Measurements from ENCODE around the gene KCNQ1.

KCNQ1 gene

DNA sequence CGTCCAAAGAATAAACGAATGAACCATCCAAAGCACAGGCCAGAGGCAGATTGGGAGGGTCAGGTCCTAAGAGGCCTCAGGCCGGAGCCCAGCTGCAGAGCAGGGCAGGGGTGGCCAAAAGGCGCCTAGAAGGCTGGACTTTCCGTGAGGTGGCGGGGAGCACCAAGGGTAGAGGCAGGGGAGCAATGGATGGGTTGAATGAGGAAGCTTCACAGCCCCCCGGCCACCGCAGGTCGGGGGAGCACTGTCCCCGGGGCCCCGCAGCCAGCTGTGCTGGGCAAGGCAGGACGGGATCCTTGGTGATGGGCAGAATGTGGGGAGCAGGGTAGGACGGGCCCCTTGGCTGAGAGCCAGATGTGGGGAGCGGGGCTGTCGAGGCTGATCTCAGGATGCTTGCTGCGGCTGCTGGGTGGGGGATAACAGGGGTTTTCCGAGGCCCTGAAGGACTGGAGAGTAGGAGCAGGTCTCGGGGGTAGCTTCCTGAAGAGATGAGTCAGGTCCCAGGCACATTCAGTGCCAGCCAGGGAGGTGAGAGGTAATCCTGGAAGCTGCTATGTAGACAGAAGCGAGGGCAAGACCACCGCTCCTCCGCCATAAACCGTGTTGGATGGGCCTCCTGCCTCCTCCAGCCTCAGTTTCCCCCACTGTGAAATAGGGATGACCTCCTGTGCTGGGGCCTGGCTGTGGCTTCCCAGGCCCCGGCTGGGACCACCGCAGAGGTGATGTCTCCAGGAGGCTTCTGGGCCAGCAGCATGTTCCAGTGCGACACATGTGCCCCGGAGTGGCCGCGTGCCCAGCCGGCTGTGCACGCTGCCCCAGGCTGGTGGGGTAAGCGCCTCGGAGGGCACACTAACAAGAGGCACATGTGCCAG lies 289.6 kb downstream of the KCNQ1 start:
- Histone ChIP-seq H3K27me3 (ENCODE audit: insufficient read depth, poor library complexity, severe bottlenecking) (no peaks in the 10 kb centered on the region), H3K4me3 (ENCODE audit: severe bottlenecking) (no peak overlapping the region), H3K4me1 (ENCODE audit: insufficient read depth, poor library complexity, severe bottlenecking) (no peaks in the 10 kb centered on the region), H3K36me3 (ENCODE audit: low read depth) (no peaks in the 10 kb centered on the region), H3K27ac (ENCODE audit: poor library complexity, severe bottlenecking) (no peak overlapping the region), H3K9me3 (ENCODE audit: severe bottlenecking) (no peaks in the 10 kb centered on the region)
- no peak for DNase-seq (ENCODE audit: low spot score)
- ATAC-seq (ENCODE audit: low read depth), result no peak
- TF ChIP-seq, protein P1, sequence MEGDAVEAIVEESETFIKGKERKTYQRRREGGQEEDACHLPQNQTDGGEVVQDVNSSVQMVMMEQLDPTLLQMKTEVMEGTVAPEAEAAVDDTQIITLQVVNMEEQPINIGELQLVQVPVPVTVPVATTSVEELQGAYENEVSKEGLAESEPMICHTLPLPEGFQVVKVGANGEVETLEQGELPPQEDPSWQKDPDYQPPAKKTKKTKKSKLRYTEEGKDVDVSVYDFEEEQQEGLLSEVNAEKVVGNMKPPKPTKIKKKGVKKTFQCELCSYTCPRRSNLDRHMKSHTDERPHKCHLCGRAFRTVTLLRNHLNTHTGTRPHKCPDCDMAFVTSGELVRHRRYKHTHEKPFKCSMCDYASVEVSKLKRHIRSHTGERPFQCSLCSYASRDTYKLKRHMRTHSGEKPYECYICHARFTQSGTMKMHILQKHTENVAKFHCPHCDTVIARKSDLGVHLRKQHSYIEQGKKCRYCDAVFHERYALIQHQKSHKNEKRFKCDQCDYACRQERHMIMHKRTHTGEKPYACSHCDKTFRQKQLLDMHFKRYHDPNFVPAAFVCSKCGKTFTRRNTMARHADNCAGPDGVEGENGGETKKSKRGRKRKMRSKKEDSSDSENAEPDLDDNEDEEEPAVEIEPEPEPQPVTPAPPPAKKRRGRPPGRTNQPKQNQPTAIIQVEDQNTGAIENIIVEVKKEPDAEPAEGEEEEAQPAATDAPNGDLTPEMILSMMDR (IDR thresholded peaks at IDR 0.05; ENCODE audit: poor library complexity, severe bottlenecking), result no peak

DNA sequence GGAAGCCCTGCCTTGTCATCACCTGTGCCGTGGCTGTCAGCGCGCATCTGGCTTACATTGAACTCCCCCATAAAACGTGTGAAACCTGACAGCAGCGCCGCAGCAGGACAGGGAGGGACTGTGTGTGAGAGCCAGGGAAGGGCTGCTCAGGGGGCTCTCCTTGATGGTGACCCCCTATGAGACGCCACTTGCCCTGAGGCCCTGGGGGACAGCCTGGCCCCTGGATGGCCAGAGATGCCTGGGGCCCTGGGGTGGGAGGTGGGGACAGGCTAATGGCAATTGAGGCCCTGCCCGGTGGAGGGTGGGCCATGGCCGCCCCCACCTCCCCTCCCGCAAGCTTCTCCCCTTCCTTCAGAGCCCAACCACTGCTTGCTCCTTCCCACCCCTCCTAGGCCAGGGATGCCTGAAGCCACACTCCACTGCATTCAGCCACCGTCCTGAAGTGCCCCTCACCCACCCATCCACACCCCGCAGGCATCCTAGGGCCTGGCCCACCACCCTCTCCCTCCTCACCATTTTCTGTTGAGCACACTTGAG lies 290.3 kb downstream of the KCNQ1 start:
- TF ChIP-seq, protein P1 (IDR thresholded peaks at IDR 0.05; ENCODE audit: poor library complexity, severe bottlenecking), result no peak

DNA sequence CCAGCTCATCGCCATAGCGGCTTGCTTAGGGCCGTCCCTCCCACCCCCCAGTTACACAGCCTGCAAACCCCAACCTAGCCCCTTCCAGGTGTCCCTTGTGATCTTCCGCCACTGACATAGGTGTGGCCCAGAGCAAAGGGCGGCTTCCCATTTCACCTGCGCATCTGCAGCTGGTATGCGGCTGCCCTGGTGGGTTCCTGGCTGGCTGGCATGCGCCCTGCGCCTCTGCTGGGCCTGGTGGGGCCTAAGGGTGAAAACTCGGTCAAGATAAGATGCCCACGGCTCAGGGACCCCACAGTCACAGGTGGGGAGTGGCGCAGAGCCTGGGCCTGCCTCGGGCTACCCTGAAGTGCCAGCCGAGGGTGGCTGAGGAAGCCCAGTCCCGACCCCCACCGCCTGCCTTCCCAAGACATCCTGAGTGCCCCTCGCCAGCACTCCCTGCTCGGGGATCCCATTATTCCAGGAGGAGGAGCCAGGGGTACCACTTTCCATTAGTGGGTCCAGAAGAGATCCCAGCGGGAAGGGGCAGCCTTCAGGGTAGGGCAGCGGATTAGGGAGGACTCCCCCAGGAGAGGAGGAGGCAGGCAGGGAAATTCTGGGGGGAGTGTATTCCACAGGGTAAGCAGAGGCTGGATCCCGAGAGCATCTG lies 291.9 kb downstream of the KCNQ1 start:
- H3K4me1 ChIP-seq (ENCODE audit: insufficient read depth, poor library complexity, severe bottlenecking), result peaks cover 1% of the 10 kb centered on the region
- no peaks in the 10 kb centered on the region for H3K27me3 ChIP-seq (ENCODE audit: insufficient read depth, poor library complexity, severe bottlenecking)
- no peak for ATAC-seq (ENCODE audit: low read depth)
- no peak overlapping the region for H3K27ac ChIP-seq (ENCODE audit: poor library complexity, severe bottlenecking)
- TF ChIP-seq, protein P1 (IDR thresholded peaks at IDR 0.05; ENCODE audit: poor library complexity, severe bottlenecking), result no peak
- DNase-seq (ENCODE audit: low spot score), result no peak
- H3K4me3 ChIP-seq (ENCODE audit: severe bottlenecking), result no peak overlapping the region
- H3K36me3 ChIP-seq (ENCODE audit: low read depth), result no peaks in the 10 kb centered on the region
- no peaks in the 10 kb centered on the region for H3K9me3 ChIP-seq (ENCODE audit: severe bottlenecking)

More for the DNA sequence above, 290.3 kb downstream of the KCNQ1 start:
- Histone ChIP-seq H3K27me3 (ENCODE audit: insufficient read depth, poor library complexity, severe bottlenecking) (no peaks in the 10 kb centered on the region), H3K4me1 (ENCODE audit: insufficient read depth, poor library complexity, severe bottlenecking) (no peaks in the 10 kb centered on the region), H3K36me3 (ENCODE audit: low read depth) (no peaks in the 10 kb centered on the region), H3K27ac (ENCODE audit: poor library complexity, severe bottlenecking) (no peak overlapping the region), H3K9me3 (ENCODE audit: severe bottlenecking) (no peaks in the 10 kb centered on the region), H3K4me3 (ENCODE audit: severe bottlenecking) (no peak overlapping the region)
- ATAC-seq (ENCODE audit: low read depth), result no peak
- no peak for DNase-seq (ENCODE audit: low spot score)

DNA sequence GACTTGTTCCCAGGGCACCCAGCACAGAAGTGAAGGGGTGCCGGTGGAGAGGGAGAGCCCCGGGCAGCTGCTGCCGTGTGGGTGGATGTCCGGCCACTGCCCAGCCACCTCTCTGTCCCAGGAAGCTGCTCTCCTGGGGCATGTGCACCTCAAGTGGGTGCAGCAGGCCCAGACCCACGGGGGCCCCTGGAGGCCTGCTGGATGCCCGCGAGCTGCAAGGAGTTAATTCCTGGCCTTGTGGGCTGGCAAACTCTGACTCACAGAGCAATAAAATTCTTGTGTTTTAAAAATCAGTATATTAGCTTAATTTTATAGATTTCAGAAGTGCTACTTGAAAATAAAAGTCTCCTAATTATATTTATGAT lies 292.4 kb downstream of the KCNQ1 start:
- ATAC-seq (ENCODE audit: low read depth), result no peak
- peaks cover 5% of the 10 kb centered on the region for H3K4me1 ChIP-seq (ENCODE audit: insufficient read depth, poor library complexity, severe bottlenecking)
- H3K27ac ChIP-seq (ENCODE audit: poor library complexity, severe bottlenecking), result no peak overlapping the region
- no peaks in the 10 kb centered on the region for H3K36me3 ChIP-seq (ENCODE audit: low read depth)
- no peaks in the 10 kb centered on the region for H3K9me3 ChIP-seq (ENCODE audit: severe bottlenecking)
- TF ChIP-seq, protein P1 (IDR thresholded peaks at IDR 0.05; ENCODE audit: poor library complexity, severe bottlenecking), result no peak
- H3K4me3 ChIP-seq (ENCODE audit: severe bottlenecking), result no peak overlapping the region
- no peak for DNase-seq (ENCODE audit: low spot score)
- H3K27me3 ChIP-seq (ENCODE audit: insufficient read depth, poor library complexity, severe bottlenecking), result no peaks in the 10 kb centered on the region
